Liver (tissue), 9 donors: ENCODE data around the gene TSEN34. TPM values are rescaled to one million over a fixed set of nuclear protein-coding genes. Genes with fewer than 3 reads are reported as not detected.

ENCODE experiments used
- DNase-seq: peaks from one replicate; pipeline ENCODE4 v3.0.0-alpha.2; 2017; ENCODE audit warnings: low spot score
- H3K27ac ChIP-seq, 2 donors: one replicate each; pipeline ENCODE4 v1.7.0; 2013; ENCODE audit warnings: inconsistent platforms in 2 of 2, low read length in 2 of 2, control low read depth in 1 of 2, low read depth in 1 of 2, mild to moderate bottlenecking in 1 of 2
- H3K27me3 ChIP-seq, 4 donors: one replicate each; pipeline versions ENCODE4 v1.6.1 to v1.7.0; 2013; ENCODE audit warnings: low read length in 3 of 4, inconsistent platforms in 1 of 4, mild to moderate bottlenecking in 1 of 4, moderate library complexity in 1 of 4; ENCODE audit not compliant: control insufficient read depth in 4 of 4, insufficient read depth in 4 of 4
- H3K36me3 ChIP-seq, 4 donors: one replicate each; pipeline versions ENCODE4 v1.6.1 to v1.7.0; 2013; ENCODE audit warnings: low read length in 3 of 4, mild to moderate bottlenecking in 3 of 4, low read depth in 1 of 4, moderate library complexity in 1 of 4; ENCODE audit not compliant: control insufficient read depth in 4 of 4, insufficient read depth in 3 of 4
- H3K4me1 ChIP-seq, 4 donors: one replicate each; pipeline versions ENCODE4 v1.6.1 to v1.7.0; 2013; ENCODE audit warnings: low read length in 3 of 4, mild to moderate bottlenecking in 3 of 4, moderate library complexity in 1 of 4; ENCODE audit not compliant: control insufficient read depth in 4 of 4, insufficient read depth in 4 of 4
- H3K4me3 ChIP-seq, 3 donors: one replicate each; pipeline versions ENCODE4 v1.6.1 to v1.7.0; 2013; ENCODE audit warnings: low read length in 3 of 3, control low read depth in 1 of 3, low read depth in 1 of 3, mild to moderate bottlenecking in 1 of 3
- H3K9ac ChIP-seq, 2 donors: one replicate each; pipeline ENCODE4 v1.7.0; 2013; ENCODE audit warnings: low read length in 2 of 2, mild to moderate bottlenecking in 2 of 2, moderate library complexity in 2 of 2, control low read depth in 1 of 2, low read depth in 1 of 2
- H3K9me3 ChIP-seq, 4 donors: one replicate each; pipeline versions ENCODE4 v1.6.1 to v1.7.0; 2013; ENCODE audit warnings: low read length in 3 of 4; ENCODE audit not compliant: control insufficient read depth in 4 of 4
- EGR1 ChIP-seq, 2 donors: IDR thresholded peaks; 2 replicates each; pipeline ENCODE4 v1.6.1; 2016 to 2018; ENCODE audit warnings: antibody characterized with exemption in 2 of 2, low read depth in 2 of 2
- FOXA1 ChIP-seq: IDR thresholded peaks from 2 replicates; pipeline ENCODE4 v1.6.1; 2016; ENCODE audit warnings: antibody characterized with exemption
- FOXA2 ChIP-seq: IDR thresholded peaks from 2 replicates; pipeline ENCODE4 v1.6.1; 2016; ENCODE audit warnings: antibody characterized with exemption
- GABPA ChIP-seq, 2 donors: IDR thresholded peaks in 1 of 2; conservative IDR thresholded peaks in 1 of 2; 2 replicates each; pipeline ENCODE4 v1.6.1; 2016; ENCODE audit warnings: antibody characterized with exemption in 2 of 2, mild to moderate bottlenecking in 1 of 2, moderate library complexity in 1 of 2
- HNF4A ChIP-seq, 2 donors: conservative IDR thresholded peaks; 2 replicates each; pipeline ENCODE4 v1.6.1; 2016; ENCODE audit warnings: antibody characterized with exemption in 2 of 2, mild to moderate bottlenecking in 2 of 2
- HNF4G ChIP-seq: IDR thresholded peaks from 2 replicates; pipeline ENCODE4 v1.6.1; 2016; ENCODE audit warnings: antibody characterized with exemption
- JUND ChIP-seq, 2 donors: IDR thresholded peaks; 2 replicates each; pipeline ENCODE4 v1.6.1; 2016; ENCODE audit warnings: antibody characterized with exemption in 2 of 2
- NR2F2 ChIP-seq: IDR thresholded peaks from 2 replicates; pipeline ENCODE4 v1.6.1; 2016; ENCODE audit warnings: antibody characterized with exemption
- RAD21 ChIP-seq, 2 donors: IDR thresholded peaks; 2 replicates each; pipeline ENCODE4 v1.6.1; 2016; ENCODE audit warnings: antibody characterized with exemption in 2 of 2, mild to moderate bottlenecking in 2 of 2
- RXRA ChIP-seq, 2 donors: IDR thresholded peaks; 2 replicates each; pipeline ENCODE4 v1.6.1; 2017 to 2018; ENCODE audit warnings: antibody characterized with exemption in 2 of 2, mild to moderate bottlenecking in 1 of 2
- SP1 ChIP-seq: IDR thresholded peaks from 2 replicates; pipeline ENCODE4 v1.6.1; 2018; ENCODE audit warnings: antibody characterized with exemption, mild to moderate bottlenecking
- TAF1 ChIP-seq: conservative IDR thresholded peaks from 2 replicates; pipeline ENCODE4 v1.6.1; 2016; ENCODE audit warnings: antibody characterized with exemption, mild to moderate bottlenecking
- YY1 ChIP-seq: IDR thresholded peaks from 2 replicates; pipeline ENCODE4 v1.6.1; 2016; ENCODE audit warnings: antibody characterized with exemption, mild to moderate bottlenecking
- WGBS: extraction: QIAGEN DNeasy Blood & Tissue Kit; methylation state at CpG from one replicate; pipeline ENCODE4 v1.1.7; 2013; 5-methylcytosine and 5-hydroxymethylcytosine counted together
- polyA plus RNA-seq, 2 donors: library from polyadenylated mRNA; stranded (reverse) in 1 of 2; unstranded in 1 of 2; fragments of 200-250 nt in 1 of 2; fragments of >200 nt in 1 of 2; fragmentation: Nextera tagmentation in 1 of 2; extraction: Ambion mirVana in 1 of 2; gene quantifications; one replicate each; pipeline versions ENCODE4 v1.2.1 to v1.2.3, GENCODE V29; 2013 to 2015
- total RNA-seq, 2 donors: library from RNA; depleted of rRNA; stranded (reverse); fragments of >200 nt; gene quantifications; one replicate each; pipeline ENCODE4 v1.2.3, GENCODE V29; 2014
- TF ChIP-seq, protein P1 (sequence below): IDR thresholded peaks from 2 replicates; pipeline ENCODE4 v1.6.1; 2016; ENCODE audit warnings: antibody characterized with exemption, mild to moderate bottlenecking
- TF ChIP-seq, protein P2 (sequence below): fragments of 150-350 bp; IDR thresholded peaks from 2 replicates; pipeline ENCODE4 v1.5.1; 2017; ENCODE audit warnings: improper control_type of control experiment, low read depth, low read length; ENCODE audit not compliant: missing input control
- TF ChIP-seq, protein P3 (sequence below): IDR thresholded peaks from 2 replicates; pipeline ENCODE4 v1.6.1; 2016; ENCODE audit warnings: antibody characterized with exemption
- TF ChIP-seq, protein P4 (sequence below): IDR thresholded peaks from 2 replicates; pipeline ENCODE4 v1.6.1; 2016; ENCODE audit warnings: antibody characterized with exemption
- TF ChIP-seq, protein P5 (sequence below): IDR thresholded peaks from 2 replicates; pipeline ENCODE4 v1.6.1; 2016; ENCODE audit warnings: antibody characterized with exemption
- donor health status: healthy.
- donor health status: healthy.
- donor health status: healthy.
- donor health status: healthy.
- donor health status: healthy.

TSEN34 gene
- total and polyA plus RNA-seq, 4 donors, result 15.5 to 37.9 (median 24.6) TPM

DNA sequence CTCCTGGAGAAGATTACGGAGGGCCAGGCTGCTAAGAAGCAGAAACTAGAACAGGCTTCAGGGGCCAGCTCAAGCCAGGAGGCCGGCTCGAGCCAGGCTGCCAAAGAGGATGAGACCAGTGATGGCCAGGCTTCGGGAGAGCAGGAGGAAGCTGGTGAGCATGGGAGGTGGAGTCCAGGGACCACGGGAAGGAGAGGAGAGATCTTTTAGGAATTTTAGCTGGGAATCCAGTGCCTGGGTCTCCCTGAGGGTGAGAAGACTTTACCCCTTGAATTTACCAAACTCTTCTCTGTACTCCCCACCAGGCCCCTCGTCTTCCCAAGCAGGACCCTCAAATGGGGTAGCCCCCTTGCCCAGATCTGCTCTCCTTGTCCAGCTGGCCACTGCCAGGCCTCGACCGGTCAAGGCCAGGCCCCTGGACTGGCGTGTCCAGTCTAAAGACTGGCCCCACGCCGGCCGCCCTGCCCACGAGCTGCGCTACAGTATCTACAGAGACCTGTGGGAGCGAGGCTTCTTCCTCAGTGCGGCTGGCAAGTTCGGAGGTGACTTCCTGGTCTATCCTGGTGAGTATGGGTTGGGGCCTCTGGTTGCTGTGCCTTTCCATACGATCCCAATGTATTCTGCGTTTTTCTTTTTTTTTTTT, 824 bp downstream of the TSEN34 start:
- no peaks in the 10 kb centered on the region for H3K9me3 ChIP-seq
- H3K27ac ChIP-seq, result peak overlapping the region; percentile 96 to 99
- 65% methylated on average over 19 of the region's 19 CpGs for WGBS
- H3K9ac ChIP-seq, result peak overlapping the region; percentile 29 to 63
- TF ChIP-seq FOXA1, result no peak
- no peak for TF ChIP-seq YY1
- TF ChIP-seq, protein P1, sequence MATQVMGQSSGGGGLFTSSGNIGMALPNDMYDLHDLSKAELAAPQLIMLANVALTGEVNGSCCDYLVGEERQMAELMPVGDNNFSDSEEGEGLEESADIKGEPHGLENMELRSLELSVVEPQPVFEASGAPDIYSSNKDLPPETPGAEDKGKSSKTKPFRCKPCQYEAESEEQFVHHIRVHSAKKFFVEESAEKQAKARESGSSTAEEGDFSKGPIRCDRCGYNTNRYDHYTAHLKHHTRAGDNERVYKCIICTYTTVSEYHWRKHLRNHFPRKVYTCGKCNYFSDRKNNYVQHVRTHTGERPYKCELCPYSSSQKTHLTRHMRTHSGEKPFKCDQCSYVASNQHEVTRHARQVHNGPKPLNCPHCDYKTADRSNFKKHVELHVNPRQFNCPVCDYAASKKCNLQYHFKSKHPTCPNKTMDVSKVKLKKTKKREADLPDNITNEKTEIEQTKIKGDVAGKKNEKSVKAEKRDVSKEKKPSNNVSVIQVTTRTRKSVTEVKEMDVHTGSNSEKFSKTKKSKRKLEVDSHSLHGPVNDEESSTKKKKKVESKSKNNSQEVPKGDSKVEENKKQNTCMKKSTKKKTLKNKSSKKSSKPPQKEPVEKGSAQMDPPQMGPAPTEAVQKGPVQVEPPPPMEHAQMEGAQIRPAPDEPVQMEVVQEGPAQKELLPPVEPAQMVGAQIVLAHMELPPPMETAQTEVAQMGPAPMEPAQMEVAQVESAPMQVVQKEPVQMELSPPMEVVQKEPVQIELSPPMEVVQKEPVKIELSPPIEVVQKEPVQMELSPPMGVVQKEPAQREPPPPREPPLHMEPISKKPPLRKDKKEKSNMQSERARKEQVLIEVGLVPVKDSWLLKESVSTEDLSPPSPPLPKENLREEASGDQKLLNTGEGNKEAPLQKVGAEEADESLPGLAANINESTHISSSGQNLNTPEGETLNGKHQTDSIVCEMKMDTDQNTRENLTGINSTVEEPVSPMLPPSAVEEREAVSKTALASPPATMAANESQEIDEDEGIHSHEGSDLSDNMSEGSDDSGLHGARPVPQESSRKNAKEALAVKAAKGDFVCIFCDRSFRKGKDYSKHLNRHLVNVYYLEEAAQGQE, result no peak
- no peak for TF ChIP-seq HNF4G
- TF ChIP-seq HNF4A (conservative IDR thresholded peaks at IDR 0.05), result no peak
- TF ChIP-seq NR2F2, result no peak
- TF ChIP-seq RXRA (IDR thresholded peaks at IDR 0.05), result no peak
- TF ChIP-seq GABPA (IDR thresholded peaks at IDR 0.05 in 1 of 2, conservative IDR thresholded peaks at IDR 0.05 in 1 of 2), result no peak
- no peak for TF ChIP-seq EGR1 (IDR thresholded peaks at IDR 0.05; ENCODE audit: low read depth in 2 of 2)
- no peak for TF ChIP-seq SP1
- TF ChIP-seq, protein P2, sequence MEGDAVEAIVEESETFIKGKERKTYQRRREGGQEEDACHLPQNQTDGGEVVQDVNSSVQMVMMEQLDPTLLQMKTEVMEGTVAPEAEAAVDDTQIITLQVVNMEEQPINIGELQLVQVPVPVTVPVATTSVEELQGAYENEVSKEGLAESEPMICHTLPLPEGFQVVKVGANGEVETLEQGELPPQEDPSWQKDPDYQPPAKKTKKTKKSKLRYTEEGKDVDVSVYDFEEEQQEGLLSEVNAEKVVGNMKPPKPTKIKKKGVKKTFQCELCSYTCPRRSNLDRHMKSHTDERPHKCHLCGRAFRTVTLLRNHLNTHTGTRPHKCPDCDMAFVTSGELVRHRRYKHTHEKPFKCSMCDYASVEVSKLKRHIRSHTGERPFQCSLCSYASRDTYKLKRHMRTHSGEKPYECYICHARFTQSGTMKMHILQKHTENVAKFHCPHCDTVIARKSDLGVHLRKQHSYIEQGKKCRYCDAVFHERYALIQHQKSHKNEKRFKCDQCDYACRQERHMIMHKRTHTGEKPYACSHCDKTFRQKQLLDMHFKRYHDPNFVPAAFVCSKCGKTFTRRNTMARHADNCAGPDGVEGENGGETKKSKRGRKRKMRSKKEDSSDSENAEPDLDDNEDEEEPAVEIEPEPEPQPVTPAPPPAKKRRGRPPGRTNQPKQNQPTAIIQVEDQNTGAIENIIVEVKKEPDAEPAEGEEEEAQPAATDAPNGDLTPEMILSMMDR, result no peak
- no peak for TF ChIP-seq TAF1
- TF ChIP-seq RAD21 (IDR thresholded peaks at IDR 0.05), result no peak
- TF ChIP-seq, protein P3, sequence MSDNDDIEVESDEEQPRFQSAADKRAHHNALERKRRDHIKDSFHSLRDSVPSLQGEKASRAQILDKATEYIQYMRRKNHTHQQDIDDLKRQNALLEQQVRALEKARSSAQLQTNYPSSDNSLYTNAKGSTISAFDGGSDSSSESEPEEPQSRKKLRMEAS, result no peak
- TF ChIP-seq, protein P4, sequence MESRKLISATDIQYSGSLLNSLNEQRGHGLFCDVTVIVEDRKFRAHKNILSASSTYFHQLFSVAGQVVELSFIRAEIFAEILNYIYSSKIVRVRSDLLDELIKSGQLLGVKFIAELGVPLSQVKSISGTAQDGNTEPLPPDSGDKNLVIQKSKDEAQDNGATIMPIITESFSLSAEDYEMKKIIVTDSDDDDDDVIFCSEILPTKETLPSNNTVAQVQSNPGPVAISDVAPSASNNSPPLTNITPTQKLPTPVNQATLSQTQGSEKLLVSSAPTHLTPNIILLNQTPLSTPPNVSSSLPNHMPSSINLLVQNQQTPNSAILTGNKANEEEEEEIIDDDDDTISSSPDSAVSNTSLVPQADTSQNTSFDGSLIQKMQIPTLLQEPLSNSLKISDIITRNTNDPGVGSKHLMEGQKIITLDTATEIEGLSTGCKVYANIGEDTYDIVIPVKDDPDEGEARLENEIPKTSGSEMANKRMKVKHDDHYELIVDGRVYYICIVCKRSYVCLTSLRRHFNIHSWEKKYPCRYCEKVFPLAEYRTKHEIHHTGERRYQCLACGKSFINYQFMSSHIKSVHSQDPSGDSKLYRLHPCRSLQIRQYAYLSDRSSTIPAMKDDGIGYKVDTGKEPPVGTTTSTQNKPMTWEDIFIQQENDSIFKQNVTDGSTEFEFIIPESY, result no peak
- no peak for TF ChIP-seq JUND (IDR thresholded peaks at IDR 0.05)
- TF ChIP-seq FOXA2, result no peak
- TF ChIP-seq, protein P5, sequence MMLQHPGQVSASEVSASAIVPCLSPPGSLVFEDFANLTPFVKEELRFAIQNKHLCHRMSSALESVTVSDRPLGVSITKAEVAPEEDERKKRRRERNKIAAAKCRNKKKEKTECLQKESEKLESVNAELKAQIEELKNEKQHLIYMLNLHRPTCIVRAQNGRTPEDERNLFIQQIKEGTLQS, result no peak
- no peak for DNase-seq
- H3K4me1 ChIP-seq, result peaks cover 12 to 24% (median 18%) of the 10 kb centered on the region in 4 donors
- peaks cover 4 to 17% (median 12%) of the 10 kb centered on the region in 4 donors for H3K36me3 ChIP-seq
- no peaks in the 10 kb centered on the region for H3K27me3 ChIP-seq
- peak overlapping the region; percentile 50 to 78 (median 68) for H3K4me3 ChIP-seq
